Fibroblast of lung (primary cell): ENCODE data around the gene MAP4K4. TPM values are rescaled to one million over a fixed set of nuclear protein-coding genes. Genes with fewer than 3 reads are reported as not detected.

ENCODE experiments used
- DNase-seq, 2 donors: peaks; one replicate each; pipeline versions ENCODE4 v3.0.0 to v3.0.0-alpha.2; 2010; ENCODE audit warnings: low read depth in 2 of 2
- H2AFZ ChIP-seq: 2 replicates; pipeline ENCODE4 v1.5.1; 2012; ENCODE audit warnings: low read length, control low read depth, inconsistent platforms
- H3K27ac ChIP-seq: 2 replicates; pipeline ENCODE4 v1.5.1; 2011; ENCODE audit warnings: low read length, control low read depth; ENCODE audit not compliant: insufficient read depth
- H3K27me3 ChIP-seq: 2 replicates; pipeline ENCODE4 v1.5.1; 2011; ENCODE audit warnings: mild to moderate bottlenecking, low read length; ENCODE audit not compliant: control insufficient read depth, insufficient read depth
- H3K36me3 ChIP-seq: 2 replicates; pipeline ENCODE4 v1.5.1; 2011; ENCODE audit warnings: low read length; ENCODE audit not compliant: control insufficient read depth, insufficient read depth
- H3K4me1 ChIP-seq: 2 replicates; pipeline ENCODE4 v1.5.1; 2011; ENCODE audit warnings: low read length; ENCODE audit not compliant: control insufficient read depth, insufficient read depth; ENCODE audit errors: extremely low read depth
- H3K4me2 ChIP-seq: 2 replicates; pipeline ENCODE4 v1.5.1; 2011; ENCODE audit warnings: low read length, control low read depth; ENCODE audit not compliant: insufficient read depth; ENCODE audit errors: extremely low read depth
- H3K4me3 ChIP-seq, 4 experiments: fragments of 200-600 bp in 1 of 4; sonication (generic) in 1 of 4; replicated peaks in 1 of 4; 2 replicates each; pipeline ENCODE4 v1.5.1; 2011 to 2016; ENCODE audit warnings: low read length in 4 of 4, low read depth in 3 of 4, mild to moderate bottlenecking in 3 of 4, control low read depth in 2 of 4, inconsistent platforms in 1 of 4, mixed read lengths in 1 of 4; ENCODE audit not compliant: insufficient read depth in 1 of 4; ENCODE audit errors: control extremely low read depth in 1 of 4
- H3K79me2 ChIP-seq: 2 replicates; pipeline ENCODE4 v1.5.1; 2012; ENCODE audit warnings: mild to moderate bottlenecking, low read length, inconsistent platforms; ENCODE audit not compliant: control insufficient read depth, insufficient read depth
- H3K9ac ChIP-seq: 2 replicates; pipeline ENCODE4 v1.5.1; 2011; ENCODE audit warnings: mild to moderate bottlenecking, low read length, control low read depth; ENCODE audit not compliant: insufficient read depth
- H3K9me3 ChIP-seq: 2 replicates; pipeline ENCODE4 v1.5.1; 2012; ENCODE audit warnings: low read depth, low read length; ENCODE audit not compliant: control insufficient read depth, insufficient read depth
- H4K20me1 ChIP-seq: 2 replicates; pipeline ENCODE4 v1.5.1; 2011; ENCODE audit warnings: low read length; ENCODE audit not compliant: control insufficient read depth, insufficient read depth; ENCODE audit errors: extremely low read depth
- CTCF ChIP-seq, 2 donors: IDR thresholded peaks in 1 of 2; conservative IDR thresholded peaks in 1 of 2; 1 replicate in 1 of 2; 2 replicates in 1 of 2; pipeline ENCODE4 v1.5.1; 2011 to 2012; ENCODE audit warnings: low read length in 2 of 2, control low read depth in 1 of 2, inconsistent platforms in 1 of 2, low read depth in 1 of 2, mild to moderate bottlenecking in 1 of 2
- EZH2 ChIP-seq: IDR thresholded peaks from 2 replicates; pipeline ENCODE4 v1.5.1; 2012; ENCODE audit warnings: low read length, control low read depth, mild to moderate bottlenecking; ENCODE audit errors: missing control alignments
- polyA plus RNA-seq, 2 donors: library from polyadenylated mRNA; depleted of rRNA in 1 of 2; stranded (reverse) in 1 of 2; unstranded in 1 of 2; fragments of >200 nt; gene quantifications; 2 replicates each; pipeline ENCODE4 v1.2.1, GENCODE V29; 2011 to 2012; ENCODE audit warnings: missing spikeins in 1 of 2
- total RNA-seq: library from RNA; depleted of rRNA; stranded (reverse); fragments of >200 nt; gene quantifications from 2 replicates; pipeline ENCODE4 v1.2.1, GENCODE V29; 2014

The MAP4K4 gene
- total and polyA plus RNA-seq, 2 donors (not counting 1 experiment from before 2014, with no cell fraction given), result 113 to 164 TPM

DNA sequence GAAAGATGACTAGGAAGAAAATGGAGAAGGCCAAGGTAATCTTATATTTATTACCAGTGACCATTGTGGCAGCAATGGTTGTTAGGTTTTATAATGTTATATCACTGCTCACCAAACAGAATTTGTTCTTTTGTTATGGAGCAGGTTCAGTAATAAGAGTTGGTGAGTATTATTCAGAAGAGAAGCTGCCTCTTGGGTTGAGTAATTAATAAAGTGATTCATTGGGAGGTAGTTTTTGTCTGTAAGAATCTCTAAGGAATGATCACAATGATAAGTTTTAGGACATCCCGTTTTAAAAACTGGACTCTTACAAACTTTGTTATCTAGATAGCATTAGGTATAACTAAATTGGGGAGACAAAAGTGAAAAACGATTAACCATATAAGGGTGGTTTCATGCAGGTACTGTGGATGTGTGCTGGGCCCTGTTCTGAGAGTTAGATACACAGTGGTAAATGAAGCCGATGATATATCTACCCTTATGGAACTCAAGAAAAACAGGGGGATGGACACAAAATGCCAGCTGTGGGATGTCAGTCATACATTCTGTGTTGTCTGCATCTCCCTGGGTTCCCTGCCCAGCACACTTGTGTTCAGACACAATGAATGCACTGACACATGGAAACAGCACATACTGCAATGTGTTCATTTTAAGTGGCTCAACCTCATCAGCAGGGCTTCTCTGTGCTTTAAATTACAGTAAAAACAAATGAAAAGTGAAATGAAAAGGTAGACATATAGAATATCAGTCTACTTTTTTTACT is 7.5 kb downstream of the MAP4K4 start:
- H2AFZ ChIP-seq, result no peak overlapping the region
- peak overlapping the region; percentile 23 for H3K4me2 ChIP-seq
- H3K36me3 ChIP-seq, result peaks cover 2% of the 10 kb centered on the region
- H4K20me1 ChIP-seq, result no peaks in the 10 kb centered on the region
- no peak overlapping the region for H3K9ac ChIP-seq
- peak overlapping the region; percentile 55 for H3K27ac ChIP-seq
- H3K4me1 ChIP-seq, result peaks cover 11% of the 10 kb centered on the region
- H3K4me3 ChIP-seq, result no peak overlapping the region
- H3K79me2 ChIP-seq, result peaks cover 99% of the 10 kb centered on the region
- DNase-seq, result peak; percentile 49 to 50
- H3K9me3 ChIP-seq, result no peaks in the 10 kb centered on the region
- TF ChIP-seq CTCF (conservative IDR thresholded peaks at IDR 0.05 in 1 of 2, IDR thresholded peaks at IDR 0.05 in 1 of 2; ENCODE audit: low read depth in 1 of 2, low read length in 2 of 2) (no peak), EZH2 (no peak)
- H3K27me3 ChIP-seq, result no peaks in the 10 kb centered on the region

DNA sequence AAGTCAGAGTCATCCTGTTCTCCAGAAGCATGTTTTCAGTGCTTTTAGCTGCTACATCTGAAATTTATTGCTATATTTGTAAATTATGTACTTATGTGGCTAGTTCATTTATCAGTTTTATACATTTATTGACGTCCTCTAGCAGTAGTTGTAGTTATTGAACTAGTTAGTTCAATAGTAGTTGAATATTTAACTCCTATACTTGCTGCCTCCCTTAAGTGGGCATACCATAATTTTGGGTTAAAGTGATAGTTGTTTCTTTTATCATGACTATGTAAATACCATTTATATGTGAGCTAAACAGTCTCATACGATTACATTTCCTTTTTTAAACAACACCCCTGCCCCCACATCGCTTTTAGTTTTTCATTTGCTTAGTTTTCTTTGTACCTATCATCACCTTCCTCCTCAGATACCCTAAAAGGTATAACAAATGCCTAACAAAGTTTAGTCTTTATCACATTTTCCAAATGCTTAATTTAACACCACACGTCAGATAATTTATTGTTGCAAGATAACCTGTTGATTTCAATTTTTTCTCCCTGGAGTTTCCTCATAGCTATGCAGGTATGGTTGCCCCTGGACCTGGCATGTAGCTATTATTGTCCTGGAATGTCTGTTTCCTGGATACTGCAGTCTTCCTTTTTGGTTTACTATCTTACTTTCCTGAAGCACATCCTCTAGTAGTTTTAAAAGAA is 8.8 kb downstream of the MAP4K4 start:
- no peaks in the 10 kb centered on the region for H4K20me1 ChIP-seq

More for the DNA sequence above, 8.8 kb downstream of the MAP4K4 start:
- Histone ChIP-seq H3K4me1 (peaks cover 17% of the 10 kb centered on the region), H3K36me3 (peaks cover 2% of the 10 kb centered on the region), H3K27ac (no peak overlapping the region), H3K9me3 (no peaks in the 10 kb centered on the region), H3K4me3 (no peak overlapping the region), H2AFZ (no peak overlapping the region), H3K79me2 (peaks cover 99% of the 10 kb centered on the region), H3K27me3 (no peaks in the 10 kb centered on the region), H3K4me2 (no peak overlapping the region), H3K9ac (no peak overlapping the region)
- no peak for DNase-seq
- TF ChIP-seq EZH2, result no peak
- TF ChIP-seq CTCF (conservative IDR thresholded peaks at IDR 0.05 in 1 of 2, IDR thresholded peaks at IDR 0.05 in 1 of 2; ENCODE audit: low read depth in 1 of 2, low read length in 2 of 2), result no peak
